ENCODE results near the gene CELSR1. TPM values are rescaled to one million over a fixed set of nuclear protein-coding genes. Genes with fewer than 3 reads are reported as not detected.

Gene CELSR1
- total RNA-seq, 1 experiment from 2014 or later, result 19.6 TPM

DNA sequence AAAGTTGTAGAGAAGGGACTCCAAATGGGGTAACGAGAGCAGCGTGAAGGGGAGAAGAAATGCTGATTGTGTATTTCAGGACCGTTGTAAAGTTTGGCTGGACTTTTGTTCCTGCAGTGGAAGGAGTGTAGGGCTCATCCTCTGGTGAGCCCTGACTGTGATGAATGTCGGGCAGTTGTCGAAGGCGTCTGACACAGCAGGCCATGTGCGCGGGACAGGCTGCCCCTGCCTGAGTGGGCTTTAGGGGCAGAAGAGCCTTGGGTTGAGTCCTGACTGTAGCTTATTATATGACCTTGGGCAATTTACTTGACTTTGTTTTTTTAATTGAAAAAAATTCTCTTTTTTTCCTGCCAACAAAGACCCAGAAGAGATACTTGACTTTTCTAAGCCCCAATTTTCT lies 198.8 kb downstream of the CELSR1 start:
- BruUV-seq (replicated peaks), result no TSS peak
- H3K4me1 ChIP-seq (ENCODE audit: control insufficient read depth in 1 of 2, insufficient read depth in 2 of 2, low read length in 2 of 2), result peaks cover 6 to 21% of the 10 kb centered on the region in 2 experiments; a peak in 3 of 4 replicates
- H3K4me2 ChIP-seq (ENCODE audit: low read length), result no peak overlapping the region
- peaks cover 65% of the 10 kb centered on the region for H3K79me2 ChIP-seq (ENCODE audit: insufficient read depth, low read length)
- no peak for DNase-seq (ENCODE audit: low read depth, low spot score)
- ChIA-PET RAD21 (ENCODE audit: low non-redundant PET in 1 of 2, low total read pairs in 2 of 2, uncharacterized antibody in 2 of 2, unreplicated experiment in 2 of 2) (no interaction called here), CTCF (no interaction called here), POLR2A (no interaction called here)
- no peaks in the 10 kb centered on the region for H4K20me1 ChIP-seq (ENCODE audit: insufficient read depth)
- no peak for ATAC-seq
- TF ChIP-seq CBX3 (IDR thresholded peaks at IDR 0.05; ENCODE audit: low read depth) (no peak), EZH2phosphoT487 (IDR thresholded peaks at IDR 0.05; ENCODE audit: borderline replicate concordance) (no peak), TCF7L2 (IDR thresholded peaks at IDR 0.05; ENCODE audit: borderline replicate concordance, extremely low read depth, insufficient read depth, insufficient read length) (no peak), CEBPB (IDR thresholded peaks at IDR 0.05; ENCODE audit: low read depth) (no peak), EGR1 (IDR thresholded peaks at IDR 0.05; ENCODE audit: low read depth) (no peak), REST (IDR thresholded peaks at IDR 0.05; ENCODE audit: low read depth) (no peak), SP1 (IDR thresholded peaks at IDR 0.05; ENCODE audit: low read depth) (no peak), FOSL1 (IDR thresholded peaks at IDR 0.05; ENCODE audit: low read depth) (no peak), EZH2 (IDR thresholded peaks at IDR 0.05) (no peak), ZNF274 (IDR thresholded peaks at IDR 0.05; ENCODE audit: low read depth, low read length) (no peak), JUND (IDR thresholded peaks at IDR 0.05) (no peak)
- H3K4me3 ChIP-seq (replicated peaks in 1 of 2; ENCODE audit: low read depth in 1 of 2, low read length in 2 of 2), result no peak overlapping the region
- H3K36me3 ChIP-seq (ENCODE audit: control insufficient read depth in 1 of 2, insufficient read depth in 2 of 2, low read length in 2 of 2), result peaks cover 45 to 55% of the 10 kb centered on the region in 2 experiments; a peak in 3 of 4 replicates
- H3K27ac ChIP-seq (ENCODE audit: low read depth, low read length), result no peak overlapping the region
- no peak overlapping the region for H2AFZ ChIP-seq (ENCODE audit: low read depth, low read length, poor library complexity, severe bottlenecking)
- intact Hi-C loops (cut with micrococcal nuclease), result no loop called here
- no peaks in the 10 kb centered on the region for H3K27me3 ChIP-seq (ENCODE audit: insufficient read depth, low read length)
- H3K9me3 ChIP-seq (ENCODE audit: control insufficient read depth in 1 of 2, insufficient read depth in 1 of 2, low read depth in 1 of 2, low read length in 2 of 2), result no peaks in the 10 kb centered on the region
- no peaks in the 10 kb centered on the region for H3K9me2 ChIP-seq (ENCODE audit: insufficient read depth)
- H3K9ac ChIP-seq (ENCODE audit: low read length), result no peak overlapping the region
